ENCODE results near the gene ENTPD8. TPM values are rescaled to one million over a fixed set of nuclear protein-coding genes. Genes with fewer than 3 reads are reported as not detected.

ENTPD8 gene
- total RNA-seq, 1 experiment from 2014 or later: 0.77 TPM

DNA sequence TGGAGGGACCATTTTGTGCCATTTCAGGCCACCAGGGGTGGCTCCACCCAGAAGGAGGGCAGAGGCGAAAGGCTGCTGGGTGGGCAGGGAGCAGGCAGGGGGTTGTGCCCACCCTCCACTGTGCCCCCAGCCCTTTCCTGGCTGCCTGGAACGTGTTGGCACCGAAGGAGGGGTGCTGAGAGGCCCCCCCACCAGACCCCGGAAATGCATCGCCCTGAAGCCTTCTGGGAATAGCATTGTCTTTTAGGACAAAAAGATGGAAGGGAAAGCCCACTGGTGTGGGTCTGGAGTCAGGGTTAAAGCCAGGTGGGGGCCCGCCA, 12.9 kb downstream of the ENTPD8 start:
- no peak overlapping the region for H3K27ac ChIP-seq (ENCODE audit: insufficient read length, low read depth, low read length)
- no peaks in the 10 kb centered on the region for H3K4me1 ChIP-seq (ENCODE audit: insufficient read depth, low read length)
- peaks cover 5% of the 10 kb centered on the region for H3K23me2 ChIP-seq (ENCODE audit: insufficient read length, low read depth, low read length, poor library complexity, severe bottlenecking)
- no peak overlapping the region for H4K5ac ChIP-seq (ENCODE audit: insufficient read length, low read depth, low read length)
- H3K79me2 ChIP-seq (ENCODE audit: insufficient read depth, low read length): no peaks in the 10 kb centered on the region
- no peaks in the 10 kb centered on the region for H3K9me3 ChIP-seq (ENCODE audit: control insufficient read depth, low read depth, low read length)
- H4K91ac ChIP-seq (ENCODE audit: insufficient read length, low read depth, low read length): no peak overlapping the region
- no peak overlapping the region for H3K56ac ChIP-seq (ENCODE audit: insufficient read length, low read depth, low read length)
- H2AK5ac ChIP-seq (ENCODE audit: insufficient read length, low read length): no peak overlapping the region
- no peaks in the 10 kb centered on the region for H3K79me1 ChIP-seq (ENCODE audit: insufficient read depth, low read depth, low read length, poor library complexity, severe bottlenecking)
- H2BK120ac ChIP-seq (ENCODE audit: low read depth, low read length, poor library complexity, severe bottlenecking): no peak overlapping the region
- H2BK12ac ChIP-seq (ENCODE audit: insufficient read length, low read depth, low read length): no peak overlapping the region
- no peak overlapping the region for H3K23ac ChIP-seq (ENCODE audit: insufficient read length, low read depth, low read length)
- no peak overlapping the region for H4K8ac ChIP-seq (replicated peaks; ENCODE audit: insufficient read length, low read depth, low read length)
- no CpG with 5 or more reads among the region's 6 CpGs for WGBS (ENCODE audit: extremely low coverage, insufficient read length, low lambda C conversion rate)
- Mint-ChIP-seq H3K27ac (no peak overlapping the region), H3K4me1 (no peaks in the 10 kb centered on the region; a peak in 1 of 4 replicates), H3K27me3 (ENCODE audit: low read depth) (peaks cover 10% of the 10 kb centered on the region), H3K9me3 (no peaks in the 10 kb centered on the region), H3K36me3 (ENCODE audit: insufficient read depth in 1 of 3, low read depth in 3 of 3) (no peaks in the 10 kb centered on the region), H3K4me3 (no peak overlapping the region)
- H2BK5ac ChIP-seq (ENCODE audit: insufficient read length, low read length): no peak overlapping the region
- no peak overlapping the region for H3T11ph ChIP-seq (ENCODE audit: low read length)
- no peak overlapping the region for H2AFZ ChIP-seq (ENCODE audit: low read length)
- no peak overlapping the region for H3K4ac ChIP-seq (ENCODE audit: low read depth, low read length)
- DNase-seq: no peak
- H3K18ac ChIP-seq (ENCODE audit: insufficient read length, low read depth, low read length): no peak overlapping the region
- H3K4me2 ChIP-seq (ENCODE audit: insufficient read depth, insufficient read length, low read length): no peak overlapping the region
- no peak overlapping the region for H2BK20ac ChIP-seq (ENCODE audit: low read depth, low read length, poor library complexity, severe bottlenecking)
- H3K9ac ChIP-seq (ENCODE audit: extremely low read depth, insufficient read length, low read length): no peak overlapping the region
- H4K20me1 ChIP-seq (ENCODE audit: control insufficient read depth, insufficient read depth, insufficient read length): no peaks in the 10 kb centered on the region
- TF ChIP-seq, protein P1, sequence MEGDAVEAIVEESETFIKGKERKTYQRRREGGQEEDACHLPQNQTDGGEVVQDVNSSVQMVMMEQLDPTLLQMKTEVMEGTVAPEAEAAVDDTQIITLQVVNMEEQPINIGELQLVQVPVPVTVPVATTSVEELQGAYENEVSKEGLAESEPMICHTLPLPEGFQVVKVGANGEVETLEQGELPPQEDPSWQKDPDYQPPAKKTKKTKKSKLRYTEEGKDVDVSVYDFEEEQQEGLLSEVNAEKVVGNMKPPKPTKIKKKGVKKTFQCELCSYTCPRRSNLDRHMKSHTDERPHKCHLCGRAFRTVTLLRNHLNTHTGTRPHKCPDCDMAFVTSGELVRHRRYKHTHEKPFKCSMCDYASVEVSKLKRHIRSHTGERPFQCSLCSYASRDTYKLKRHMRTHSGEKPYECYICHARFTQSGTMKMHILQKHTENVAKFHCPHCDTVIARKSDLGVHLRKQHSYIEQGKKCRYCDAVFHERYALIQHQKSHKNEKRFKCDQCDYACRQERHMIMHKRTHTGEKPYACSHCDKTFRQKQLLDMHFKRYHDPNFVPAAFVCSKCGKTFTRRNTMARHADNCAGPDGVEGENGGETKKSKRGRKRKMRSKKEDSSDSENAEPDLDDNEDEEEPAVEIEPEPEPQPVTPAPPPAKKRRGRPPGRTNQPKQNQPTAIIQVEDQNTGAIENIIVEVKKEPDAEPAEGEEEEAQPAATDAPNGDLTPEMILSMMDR (conservative IDR thresholded peaks at IDR 0.05): no peak
- H3K14ac ChIP-seq (ENCODE audit: insufficient read depth, low read length): no peak overlapping the region
- H2BK15ac ChIP-seq (ENCODE audit: low read depth, low read length): no peak overlapping the region
- H3K27me3 ChIP-seq (ENCODE audit: insufficient read depth, low read length): no peaks in the 10 kb centered on the region

Measured in H9 (cell line).